Smooth muscle cell (in vitro differentiated cells): ENCODE results near the gene SCGB1A1. TPM values are rescaled to one million over a fixed set of nuclear protein-coding genes. Genes with fewer than 3 reads are reported as not detected.

Experiments used
- DNase-seq: peaks from one replicate; lab custom pipeline; 2025; ENCODE audit not compliant: unreplicated experiment; lab: John Stamatoyannopoulos, UW
- H2AFZ ChIP-seq: fragments of 200-600 bp; sonication (generic); 2 replicates; pipeline ENCODE4 v1.6.0; 2016; ENCODE audit warnings: antibody characterized with exemption, low read depth, mild to moderate bottlenecking
- H3F3A ChIP-seq: fragments of 200-600 bp; sonication (generic); 2 replicates; pipeline ENCODE4 v1.6.0; 2017; ENCODE audit warnings: antibody characterized with exemption, low read depth
- H3K27ac ChIP-seq: fragments of 200-600 bp; sonication (generic); 2 replicates; pipeline ENCODE4 v1.5.1; 2016; ENCODE audit warnings: low read depth, mild to moderate bottlenecking
- H3K27me3 ChIP-seq: fragments of 200-600 bp; sonication (generic); 2 replicates; pipeline ENCODE4 v1.6.1; 2016; ENCODE audit warnings: low read depth, mild to moderate bottlenecking
- H3K36me3 ChIP-seq: fragments of 200-600 bp; sonication (generic); 2 replicates; pipeline ENCODE4 v1.5.1; 2016; ENCODE audit warnings: low read depth
- H3K4me1 ChIP-seq: fragments of 200-600 bp; sonication (generic); 2 replicates; pipeline ENCODE4 v1.5.1; 2016; ENCODE audit warnings: low read depth
- H3K4me2 ChIP-seq: fragments of 200-600 bp; sonication (generic); 2 replicates; pipeline ENCODE4 v1.6.0; 2016; ENCODE audit warnings: mild to moderate bottlenecking
- H3K4me3 ChIP-seq: fragments of 200-600 bp; sonication (generic); 2 replicates; pipeline ENCODE4 v1.5.1; 2016; ENCODE audit warnings: mild to moderate bottlenecking
- H3K79me2 ChIP-seq: fragments of 200-600 bp; sonication (generic); 2 replicates; pipeline ENCODE4 v1.6.0; 2016; ENCODE audit warnings: low read depth, mild to moderate bottlenecking
- H3K9ac ChIP-seq: fragments of 200-600 bp; sonication (generic); 2 replicates; pipeline ENCODE4 v1.6.0; 2016; ENCODE audit warnings: low read depth
- H3K9me3 ChIP-seq: fragments of 200-600 bp; sonication (generic); replicated peaks from 2 replicates; pipeline ENCODE4 v1.5.1; 2016; ENCODE audit warnings: low read depth
- H4K20me1 ChIP-seq: fragments of 200-600 bp; sonication (generic); 2 replicates; pipeline ENCODE4 v1.6.0; 2016; ENCODE audit warnings: low read depth
- CTCF ChIP-seq: fragments of 200-600 bp; sonication (generic); IDR thresholded peaks from 2 replicates; pipeline ENCODE4 v1.5.1; 2017; ENCODE audit warnings: borderline replicate concordance, mild to moderate bottlenecking, antibody characterized with exemption; ENCODE audit not compliant: insufficient read depth, poor library complexity, severe bottlenecking
- WGBS: methylation state at CpG from one replicate; pipeline ENCODE4 v1.1.7; 2016; ENCODE audit warnings: low lambda C conversion rate; 5-methylcytosine and 5-hydroxymethylcytosine counted together
- polyA plus RNA-seq: library from polyadenylated mRNA; unstranded; fragments of >200 nt; fragmentation: Nextera tagmentation; extraction: Ambion mirVana; gene quantifications from 2 replicates; pipeline ENCODE4 v1.2.1, GENCODE V29; 2016
- total RNA-seq: library from RNA; depleted of rRNA; stranded (reverse); fragments of >200 nt; gene quantifications from 2 replicates; pipeline ENCODE4 v1.2.3, GENCODE V29; 2014

Gene SCGB1A1
- total and polyA plus RNA-seq, 2 experiments from 2014 or later: not detected

DNA sequence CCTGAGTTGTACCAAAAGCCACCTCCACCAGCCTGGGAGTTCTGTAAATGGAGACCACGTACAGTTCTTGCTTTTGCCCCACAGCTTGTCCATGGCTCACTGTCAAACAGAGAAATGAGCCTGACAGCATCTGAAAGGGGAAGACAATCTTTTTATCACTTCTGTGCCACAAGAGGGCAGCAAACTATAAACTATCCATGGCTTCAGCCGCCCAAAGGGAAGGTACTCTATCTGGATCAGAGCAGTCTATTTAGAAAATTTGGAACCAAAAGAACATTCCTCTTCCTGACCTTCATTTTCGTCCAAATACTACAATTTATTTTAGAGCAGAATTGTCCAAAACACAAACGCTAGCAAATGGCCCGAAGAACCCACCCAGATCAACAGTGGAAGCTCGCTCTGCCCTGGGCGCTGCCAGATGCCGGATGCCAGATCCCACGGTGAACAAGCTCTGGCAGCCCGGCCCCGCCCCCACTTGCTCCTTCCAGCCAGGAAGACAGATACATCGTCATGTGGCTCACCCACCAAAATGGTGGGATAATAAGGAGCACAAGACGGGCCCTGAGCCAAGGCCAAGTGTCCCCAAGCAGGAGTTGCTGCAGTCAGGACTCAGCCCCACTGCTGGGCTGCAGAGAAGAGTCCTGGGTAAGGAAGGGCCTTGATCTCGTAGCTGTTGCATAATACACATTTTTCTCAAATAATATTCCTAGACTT is 23.9 kb upstream of the SCGB1A1 start:
- no peaks in the 10 kb centered on the region for H3K9me3 ChIP-seq
- DNase-seq: peak; percentile 45
- no peak overlapping the region for H3K27ac ChIP-seq
- no peaks in the 10 kb centered on the region for H3K36me3 ChIP-seq
- H3K79me2 ChIP-seq: no peaks in the 10 kb centered on the region
- peak overlapping the region; percentile 49 for H3K4me3 ChIP-seq
- H3K27me3 ChIP-seq: no peaks in the 10 kb centered on the region
- no peak overlapping the region for H3K9ac ChIP-seq
- no peaks in the 10 kb centered on the region for H3K4me1 ChIP-seq
- peak overlapping the region; percentile 85 for H3K4me2 ChIP-seq
- peak overlapping the region; percentile 76 for H2AFZ ChIP-seq
- no peaks in the 10 kb centered on the region for H4K20me1 ChIP-seq
- peaks cover 25% of the 10 kb centered on the region for H3F3A ChIP-seq
- WGBS: 7% methylated on average over 14 of the region's 14 CpGs
- TF ChIP-seq CTCF: peak; percentile 79

DNA sequence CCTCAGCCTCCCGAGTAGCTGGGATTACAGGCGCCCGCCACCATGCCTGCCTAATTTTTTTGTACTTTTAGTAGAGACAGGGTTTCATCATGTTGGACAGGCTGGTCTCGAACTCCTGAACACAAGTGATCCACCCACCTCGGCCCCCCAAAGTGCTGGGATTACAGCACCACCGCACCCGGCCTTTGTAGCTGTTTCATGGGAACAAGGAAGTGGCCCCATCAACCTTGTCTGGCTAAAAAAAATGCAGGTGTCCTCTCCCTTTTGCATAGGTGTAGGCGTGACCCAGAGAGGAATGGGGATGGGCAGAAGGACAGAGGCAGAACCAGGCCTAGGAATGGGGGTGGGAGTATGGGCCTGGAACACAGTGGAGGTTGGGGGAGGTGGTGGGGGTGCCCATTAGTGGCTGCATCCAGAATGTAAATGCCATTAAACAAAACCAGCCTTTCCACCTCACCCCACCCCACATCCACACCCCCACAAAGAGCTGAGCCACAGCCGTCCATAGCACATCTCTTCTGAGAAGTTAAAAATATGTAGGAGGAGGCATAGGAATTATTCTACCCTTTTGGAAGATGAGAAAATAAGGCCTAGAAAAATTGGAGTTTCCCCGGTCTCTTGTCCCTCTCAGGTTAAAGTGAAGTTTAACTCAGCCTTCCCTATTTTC is 22.8 kb upstream of the SCGB1A1 start:
- TF ChIP-seq CTCF: no peak
- DNase-seq: no peak
- H3K4me1 ChIP-seq: no peaks in the 10 kb centered on the region

GRCh38 chr11:62398011-62398994 is 20.5 kb upstream of the SCGB1A1 start:
- H3K27ac ChIP-seq: peak overlapping the region; percentile 13

More for the DNA sequence above, 22.8 kb upstream of the SCGB1A1 start:
- no peaks in the 10 kb centered on the region for H3K79me2 ChIP-seq
- peak overlapping the region; percentile 45 for H3K27ac ChIP-seq
- no peaks in the 10 kb centered on the region for H4K20me1 ChIP-seq
- no peaks in the 10 kb centered on the region for H3K27me3 ChIP-seq
- H3K4me3 ChIP-seq: no peak overlapping the region
- peak overlapping the region; percentile 20 for H3K4me2 ChIP-seq
- peaks cover 29% of the 10 kb centered on the region for H3F3A ChIP-seq
- no peak overlapping the region for H3K9ac ChIP-seq
- H3K9me3 ChIP-seq: no peaks in the 10 kb centered on the region
- 72% methylated on average over 7 of the region's 10 CpGs for WGBS
- no peaks in the 10 kb centered on the region for H3K36me3 ChIP-seq
- no peak overlapping the region for H2AFZ ChIP-seq

More at GRCh38 chr11:62398011-62398994, 20.5 kb upstream of the SCGB1A1 start:
- TF ChIP-seq CTCF: no peak
- no peak for DNase-seq
- no peak overlapping the region for H3K4me3 ChIP-seq
- H3K9ac ChIP-seq: no peak overlapping the region
- H3K36me3 ChIP-seq: no peaks in the 10 kb centered on the region
- H2AFZ ChIP-seq: no peak overlapping the region
- no peaks in the 10 kb centered on the region for H3K4me1 ChIP-seq
- peak overlapping the region; percentile 22 for H3K4me2 ChIP-seq
- peaks cover 29% of the 10 kb centered on the region for H3F3A ChIP-seq
- no peaks in the 10 kb centered on the region for H4K20me1 ChIP-seq
- 38% methylated on average over 21 of the region's 22 CpGs for WGBS
- no peaks in the 10 kb centered on the region for H3K9me3 ChIP-seq
- H3K79me2 ChIP-seq: no peaks in the 10 kb centered on the region
- no peaks in the 10 kb centered on the region for H3K27me3 ChIP-seq
